Endodermal cell (in vitro differentiated cells): ENCODE results near the gene PTPRK. TPM values are rescaled to one million over a fixed set of nuclear protein-coding genes. Genes with fewer than 3 reads are reported as not detected.

Source experiments
- DNase-seq: peaks from one replicate; pipeline ENCODE4 v3.0.0-alpha.2; 2017
- H3K27ac ChIP-seq: 2 replicates; pipeline ENCODE4 v1.5.1; 2013; ENCODE audit warnings: mild to moderate bottlenecking, low read depth, low read length, moderate library complexity
- H3K27me3 ChIP-seq: 2 replicates; pipeline ENCODE4 v1.6.1; 2013; ENCODE audit warnings: mild to moderate bottlenecking, low read length, moderate library complexity; ENCODE audit not compliant: insufficient read depth, control insufficient read depth, poor library complexity, severe bottlenecking
- H3K36me3 ChIP-seq: 2 replicates; pipeline ENCODE4 v1.7.0; 2013; ENCODE audit warnings: mild to moderate bottlenecking, low read length, moderate library complexity; ENCODE audit not compliant: control insufficient read depth, insufficient read depth
- H3K4me1 ChIP-seq: one replicate; pipeline ENCODE4 v1.7.0; 2013; ENCODE audit warnings: low read length; ENCODE audit not compliant: control insufficient read depth, insufficient read depth
- H3K4me3 ChIP-seq: 2 replicates; pipeline ENCODE4 v1.5.1; 2013; ENCODE audit warnings: mild to moderate bottlenecking, low read length, moderate library complexity
- H3K9ac ChIP-seq: 2 replicates; pipeline ENCODE4 v1.6.1; 2013; ENCODE audit warnings: mild to moderate bottlenecking, low read length, moderate library complexity; ENCODE audit not compliant: poor library complexity, severe bottlenecking; ENCODE audit errors: extremely low read depth
- H3K9me3 ChIP-seq: 2 replicates; pipeline ENCODE4 v1.6.1; 2013; ENCODE audit warnings: mild to moderate bottlenecking, low read length, moderate library complexity; ENCODE audit not compliant: control insufficient read depth
- H3K27ac Mint-ChIP-seq: 2 replicates; pipeline ENCODE4 v1.8.0; 2020; ENCODE audit warnings: mixed read lengths
- H3K27me3 Mint-ChIP-seq: 2 replicates; pipeline ENCODE4 v1.8.0; 2021; ENCODE audit warnings: mild to moderate bottlenecking, mixed read lengths; ENCODE audit not compliant: insufficient read depth
- H3K36me3 Mint-ChIP-seq: 2 replicates; pipeline ENCODE4 v1.8.0; 2020; ENCODE audit warnings: low read depth, mixed read lengths
- H3K4me1 Mint-ChIP-seq: 2 replicates; pipeline ENCODE4 v1.8.0; 2020; ENCODE audit warnings: mixed read lengths
- H3K4me3 Mint-ChIP-seq: 2 replicates; pipeline ENCODE4 v1.8.0; 2020; ENCODE audit warnings: mild to moderate bottlenecking, moderate library complexity, mixed read lengths
- H3K9me3 Mint-ChIP-seq: 2 replicates; pipeline ENCODE4 v1.8.0; 2020; ENCODE audit warnings: mild to moderate bottlenecking, mixed read lengths
- CTCF ChIP-seq: fragments of 200-600 bp; sonication (generic); conservative IDR thresholded peaks from 2 replicates; pipeline ENCODE4 v1.5.0; 2021; ENCODE audit warnings: antibody characterized with exemption, mild to moderate bottlenecking
- WGBS, 2 experiments: methylation state at CpG; one replicate each; pipeline versions ENCODE4 v1.1.5 to v1.1.7; 2013; ENCODE audit warnings: missing lambda C conversion rate in 2 of 2, mixed read lengths in 1 of 2; ENCODE audit not compliant: insufficient coverage in 1 of 2, insufficient read length in 1 of 2; 5-methylcytosine and 5-hydroxymethylcytosine counted together
- total RNA-seq, 2 donors: library from RNA; stranded (reverse); fragmentation: NEBNext Ultra II Directional in 1 of 2; extraction: Animal tissue kit (Norgen Biotek cat#: 25700) in 1 of 2; gene quantifications; 2 replicates in 1 of 2; 3 replicates in 1 of 2; pipeline ENCODE4 v1.2.1, GENCODE V29; 2021

PTPRK gene
- total RNA-seq, 2 donors from 2014 or later = 46.4 to 57.6 TPM

GRCh38 chr6:128216917-128217316 lies 303.5 kb downstream of the PTPRK start:
- Mint-ChIP-seq H3K4me3 (no peak overlapping the region), H3K9me3 (no peaks in the 10 kb centered on the region), H3K27ac (no peak overlapping the region), H3K27me3 (no peaks in the 10 kb centered on the region), H3K4me1 (peaks cover 10% of the 10 kb centered on the region), H3K36me3 (peaks cover 8% of the 10 kb centered on the region)
- Histone ChIP-seq H3K27me3 (no peaks in the 10 kb centered on the region), H3K9ac (no peak overlapping the region), H3K36me3 (peaks cover 8% of the 10 kb centered on the region), H3K27ac (no peak overlapping the region), H3K4me1 (no peaks in the 10 kb centered on the region), H3K4me3 (no peak overlapping the region), H3K9me3 (no peaks in the 10 kb centered on the region)
- WGBS, 2 experiments = 96 to 98% methylated on average over 4 to 5 of the region's 5 CpGs
- DNase-seq = no peak
- no peak for TF ChIP-seq CTCF

GRCh38 chr6:128209771-128210170 lies 310.6 kb downstream of the PTPRK start:
- Mint-ChIP-seq H3K4me3 (no peak overlapping the region), H3K4me1 (peaks cover 27% of the 10 kb centered on the region), H3K36me3 (no peaks in the 10 kb centered on the region), H3K27ac (peak overlapping the region; percentile 21), H3K9me3 (no peaks in the 10 kb centered on the region), H3K27me3 (no peaks in the 10 kb centered on the region)
- no peaks in the 10 kb centered on the region for H3K36me3 ChIP-seq
- DNase-seq = no peak
- H3K4me3 ChIP-seq = no peak overlapping the region
- WGBS, 2 experiments = 88 to 92% methylated on average over 2 to 3 of the region's 3 CpGs
- H3K27me3 ChIP-seq = no peaks in the 10 kb centered on the region
- H3K4me1 ChIP-seq = peaks cover 6% of the 10 kb centered on the region
- H3K9ac ChIP-seq = no peak overlapping the region
- TF ChIP-seq CTCF = no peak
- no peaks in the 10 kb centered on the region for H3K9me3 ChIP-seq
- no peak overlapping the region for H3K27ac ChIP-seq

- Histone ChIP-seq H3K9ac (no peak overlapping the region), H3K27ac (no peak overlapping the region), H3K36me3 (no peaks in the 10 kb centered on the region), H3K4me1 (peaks cover 6% of the 10 kb centered on the region), H3K27me3 (no peaks in the 10 kb centered on the region), H3K9me3 (no peaks in the 10 kb centered on the region), H3K4me3 (peak overlapping the region; percentile 10)
- no peak overlapping the region for H3K4me3 Mint-ChIP-seq
- 71 to 100% methylated on average over 1 to 5 of the region's 5 CpGs for WGBS, 2 experiments
- H3K27me3 Mint-ChIP-seq = no peaks in the 10 kb centered on the region
- H3K4me1 Mint-ChIP-seq = peaks cover 33% of the 10 kb centered on the region
- no peak for DNase-seq
- H3K9me3 Mint-ChIP-seq = no peaks in the 10 kb centered on the region
- H3K27ac Mint-ChIP-seq = peak overlapping the region; percentile 25
- no peaks in the 10 kb centered on the region for H3K36me3 Mint-ChIP-seq
- no peak for TF ChIP-seq CTCF
Observed at GRCh38 chr6:128208851-128209580, 311.4 kb downstream of the PTPRK start.
